Kidney (tissue), 14 donors: ENCODE results near the gene PRM2. TPM values are rescaled to one million over a fixed set of nuclear protein-coding genes. Genes with fewer than 3 reads are reported as not detected.

Experiments
- DNase-seq, 5 donors: peaks; one replicate each; pipeline ENCODE4 v3.0.0-alpha.2; 2013 to 2020
- FAIRE-seq: peaks from 2 replicates; lab custom pipeline; 2012; peaks lifted over from hg19 to GRCh38; lab: Jason Lieb, UNC
- H3K27ac ChIP-seq, 2 donors: one replicate each; pipeline ENCODE4 v1.7.0; 2013; ENCODE audit warnings: low read depth in 2 of 2, low read length in 2 of 2, inconsistent platforms in 1 of 2
- H3K27me3 ChIP-seq: one replicate; pipeline ENCODE4 v1.7.1; 2013; ENCODE audit warnings: low read length, inconsistent platforms; ENCODE audit not compliant: control insufficient read depth, insufficient read depth
- H3K36me3 ChIP-seq, 3 donors: one replicate each; pipeline versions ENCODE4 v1.7.0 to v1.7.1; 2013; ENCODE audit warnings: low read length in 3 of 3, control low read depth in 1 of 3, inconsistent platforms in 1 of 3; ENCODE audit not compliant: insufficient read depth in 3 of 3, control insufficient read depth in 2 of 3
- H3K4me1 ChIP-seq, 3 donors: one replicate each; pipeline versions ENCODE4 v1.7.0 to v1.7.1; 2013; ENCODE audit warnings: low read length in 3 of 3, inconsistent platforms in 1 of 3, low read depth in 1 of 3; ENCODE audit not compliant: control insufficient read depth in 2 of 3, insufficient read depth in 2 of 3
- H3K4me3 ChIP-seq, 3 donors: one replicate each; pipeline versions ENCODE4 v1.7.0 to v1.8.1; 2013; ENCODE audit warnings: low read length in 3 of 3, control low read depth in 1 of 3, inconsistent platforms in 1 of 3
- H3K9ac ChIP-seq, 3 donors: one replicate each; pipeline versions ENCODE4 v1.7.0 to v1.7.1; 2013; ENCODE audit warnings: low read length in 3 of 3, control low read depth in 1 of 3, inconsistent platforms in 1 of 3
- H3K9me3 ChIP-seq, 3 donors: one replicate each; pipeline versions ENCODE4 v1.7.0 to v1.7.1; 2013; ENCODE audit warnings: low read length in 3 of 3, control low read depth in 1 of 3, inconsistent platforms in 1 of 3; ENCODE audit not compliant: control insufficient read depth in 2 of 3, insufficient read depth in 1 of 3
- CTCF ChIP-seq: IDR thresholded peaks from 3 replicates; pipeline ENCODE4 v1.5.1; 2012; ENCODE audit warnings: mild to moderate bottlenecking, moderate library complexity, borderline replicate concordance; ENCODE audit not compliant: insufficient read depth; ENCODE audit errors: extremely low read depth
- intact Hi-C: fragments of 100-400 bp; cut with DNase I; formaldehyde crosslinking; loops from one replicate; pipeline ENCODE4 v1.11.1; 2022
- polyA plus RNA-seq: library from polyadenylated mRNA; stranded (reverse); fragments of 350-450 nt; fragmentation: Illumina TruSeq; extraction: RNeasy Lipid Tissue Mini Kit (QIAGEN cat#74804); gene quantifications from one replicate; pipeline ENCODE4 v1.2.3, GENCODE V29; 2014; ENCODE audit warnings: low read depth, low replicate concordance; ENCODE audit not compliant: insufficient read depth
- total RNA-seq: library from RNA; stranded (reverse); fragmentation: NEBNext Ultra II Directional; extraction: Animal tissue kit (Norgen Biotek cat#: 25700); gene quantifications from one replicate; pipeline ENCODE4 v1.2.1, GENCODE V29; 2021
- donor health status: control.
- donor health status: control.
- donor health status: control.
- donor health status: control.
- donor health status: control.
- donor health status: DM: yes; HTN: yes; CAD: no.
- donor health status: Normal renal cell carcinoma (clear cell type).

Gene PRM2
- total and polyA plus RNA-seq, 2 donors from 2014 or later, result not detected

- no peak overlapping the region for H3K4me3 ChIP-seq
- H3K9me3 ChIP-seq, result no peaks in the 10 kb centered on the region
- TF ChIP-seq CTCF, result no peak
- no peaks in the 10 kb centered on the region for H3K36me3 ChIP-seq
- H3K27me3 ChIP-seq, result no peaks in the 10 kb centered on the region
- no peaks in the 10 kb centered on the region for H3K4me1 ChIP-seq
- no peak for FAIRE-seq
- intact Hi-C loops, result no loop called here
- H3K27ac ChIP-seq, result no peak overlapping the region
- no peak overlapping the region for H3K9ac ChIP-seq
- no peak for DNase-seq
Observed at GRCh38 chr16:11241480-11242204, 34.6 kb downstream of the PRM2 start.

GRCh38 chr16:11240636-11241473 is 35.4 kb downstream of the PRM2 start:
- Histone ChIP-seq H3K27me3 (no peaks in the 10 kb centered on the region), H3K27ac (no peak overlapping the region), H3K9ac (no peak overlapping the region), H3K9me3 (no peaks in the 10 kb centered on the region), H3K4me3 (no peak overlapping the region), H3K36me3 (no peaks in the 10 kb centered on the region), H3K4me1 (no peaks in the 10 kb centered on the region)
- DNase-seq (peak in 3 of 5 donors; percentile 67 to 76 (median 75)), FAIRE-seq (no peak)
- intact Hi-C loops, result no loop called here
- no peak for TF ChIP-seq CTCF

- H3K27me3 ChIP-seq, result no peaks in the 10 kb centered on the region
- intact Hi-C loops, result no loop called here
- H3K9ac ChIP-seq, result no peak overlapping the region
- H3K4me1 ChIP-seq, result peaks cover 0 to 3% (median 0%) of the 10 kb centered on the region in 3 donors
- H3K4me3 ChIP-seq, result no peak overlapping the region
- TF ChIP-seq CTCF, result no peak
- no peak for FAIRE-seq
- H3K27ac ChIP-seq, result no peak overlapping the region
- no peak for DNase-seq
- H3K9me3 ChIP-seq, result no peaks in the 10 kb centered on the region
- no peaks in the 10 kb centered on the region for H3K36me3 ChIP-seq
Observed at GRCh38 chr16:11239644-11240632, 36.3 kb downstream of the PRM2 start.
